B cell (primary cell): ENCODE results near the gene PTPN1. TPM values are rescaled to one million over a fixed set of nuclear protein-coding genes. Genes with fewer than 3 reads are reported as not detected.

Experiments used
- ATAC-seq: fragments of 200-7000 bp; cut with Tn5 transposase; one replicate; pipeline ENCODE4 v1.10.0; 2021; ENCODE audit warnings: low read depth, mild to moderate bottlenecking, moderate number of reproducible peaks, moderate library complexity
- CTCF ChIA-PET: fragments of 350-600 bp; sonication (Branson Sonifier 250); formaldehyde crosslinking; loops from one replicate; lab custom pipeline; 2021; ENCODE audit warnings: antibody characterized with exemption, inconsistent platforms; lab: Charles Lee
- POLR2A ChIA-PET: fragments of 350-600 bp; sonication (Branson Sonifier 250); formaldehyde crosslinking; loops from one replicate; lab custom pipeline; 2021; ENCODE audit warnings: antibody characterized with exemption; lab: Charles Lee
- DNase-seq: peaks from one replicate; pipeline ENCODE4 v3.0.0; 2013
- H2AFZ ChIP-seq: 2 replicates; pipeline ENCODE4 v1.6.1; 2012; ENCODE audit warnings: mild to moderate bottlenecking, low read depth, low read length; ENCODE audit not compliant: insufficient read depth, poor library complexity, severe bottlenecking
- H3K27ac ChIP-seq, 2 donors: 1 replicate in 1 of 2; 2 replicates in 1 of 2; pipeline ENCODE4 v1.5.1; 2012 to 2013; ENCODE audit warnings: low read length in 2 of 2, mild to moderate bottlenecking in 2 of 2, moderate library complexity in 1 of 2
- H3K27me3 ChIP-seq, 4 experiments: fragments of 200-600 bp in 1 of 4; sonication (generic) in 1 of 4; replicated peaks in 1 of 4; 1 replicate in 2 of 4; 2 replicates in 2 of 4; pipeline versions ENCODE4 v1.6.1 to v1.7.0; 2013 to 2016; ENCODE audit warnings: low read length in 3 of 4, mild to moderate bottlenecking in 2 of 4, mixed read lengths in 1 of 4, moderate library complexity in 1 of 4; ENCODE audit not compliant: insufficient read depth in 4 of 4, control insufficient read depth in 3 of 4; ENCODE audit errors: control extremely low read depth in 1 of 4
- H3K36me3 ChIP-seq, 2 experiments: replicated peaks in 1 of 2; 1 replicate in 1 of 2; 2 replicates in 1 of 2; pipeline versions ENCODE4 v1.6.1 to v1.7.1; 2013; ENCODE audit warnings: low read length in 1 of 2; ENCODE audit not compliant: insufficient read depth in 2 of 2, control insufficient read depth in 1 of 2; ENCODE audit errors: control extremely low read depth in 1 of 2, extremely low read depth in 1 of 2
- H3K4me1 ChIP-seq, 2 donors: fragments of 200-600 bp in 1 of 2; sonication (generic) in 1 of 2; 1 replicate in 1 of 2; 2 replicates in 1 of 2; pipeline versions ENCODE4 v1.5.1 to v1.6.1; 2013 to 2017; ENCODE audit warnings: low read length in 2 of 2; ENCODE audit not compliant: control insufficient read depth in 2 of 2, insufficient read depth in 2 of 2
- H3K4me2 ChIP-seq: replicated peaks from 2 replicates; pipeline ENCODE3; 2012; ENCODE audit warnings: mild to moderate bottlenecking, low read depth, low read length; ENCODE audit not compliant: poor library complexity, severe bottlenecking
- H3K4me3 ChIP-seq, 5 experiments: fragments of 200-600 bp in 1 of 5; sonication (generic) in 1 of 5; 1 replicate in 3 of 5; 2 replicates in 2 of 5; pipeline versions ENCODE4 v1.5.1 to v1.7.0; 2011 to 2016; ENCODE audit warnings: low read length in 4 of 5, mild to moderate bottlenecking in 4 of 5, low read depth in 2 of 5, control low read depth in 1 of 5, moderate library complexity in 1 of 5; ENCODE audit not compliant: insufficient read depth in 1 of 5; ENCODE audit errors: control extremely low read depth in 1 of 5, extremely low read depth in 1 of 5
- H3K79me2 ChIP-seq: fragments of 200-600 bp; sonication (generic); one replicate; pipeline ENCODE4 v1.6.0; 2016; ENCODE audit warnings: low read length; ENCODE audit not compliant: control insufficient read depth, insufficient read depth
- H3K9ac ChIP-seq: fragments of 200-600 bp; sonication (generic); 2 replicates; pipeline ENCODE4 v1.6.1; 2017; ENCODE audit warnings: mild to moderate bottlenecking, low read length, moderate library complexity
- H3K9me3 ChIP-seq, 3 donors: one replicate each; pipeline versions ENCODE4 v1.6.1 to v1.7.1; 2013; ENCODE audit warnings: low read length in 2 of 3; ENCODE audit not compliant: control insufficient read depth in 2 of 3, insufficient read depth in 1 of 3; ENCODE audit errors: control extremely low read depth in 1 of 3
- H4K20me1 ChIP-seq: 2 replicates; pipeline ENCODE4 v1.6.0; 2012; ENCODE audit warnings: mild to moderate bottlenecking, low read length; ENCODE audit not compliant: insufficient read depth, control insufficient read depth, poor library complexity, severe bottlenecking
- H3K27ac Mint-ChIP-seq: one replicate; pipeline ENCODE4 v1.8.0; 2021; ENCODE audit warnings: mixed read lengths
- H3K27me3 Mint-ChIP-seq: one replicate; pipeline ENCODE4 v1.8.0; 2021; ENCODE audit warnings: mixed read lengths
- H3K4me1 Mint-ChIP-seq: one replicate; pipeline ENCODE4 v1.8.0; 2021; ENCODE audit warnings: mixed read lengths
- H3K4me3 Mint-ChIP-seq: one replicate; pipeline ENCODE4 v1.8.0; 2021; ENCODE audit warnings: mixed read lengths
- H3K9me3 Mint-ChIP-seq: one replicate; pipeline ENCODE4 v1.8.0; 2022; ENCODE audit warnings: mixed read lengths; ENCODE audit not compliant: insufficient read depth
- EZH2 ChIP-seq: IDR thresholded peaks from 2 replicates; pipeline ENCODE4 v1.6.1; 2012; ENCODE audit warnings: borderline replicate concordance, low read depth, mild to moderate bottlenecking, moderate library complexity, low read length; ENCODE audit not compliant: insufficient read depth, poor library complexity, severe bottlenecking
- WGBS: methylation state at CpG from one replicate; pipeline ENCODE4 v1.1.5; 2013; ENCODE audit warnings: missing lambda C conversion rate; ENCODE audit not compliant: insufficient coverage; 5-methylcytosine and 5-hydroxymethylcytosine counted together
- intact Hi-C: fragments of 100-400 bp; cut with micrococcal nuclease; formaldehyde crosslinking; loops from one replicate; pipeline ENCODE4 v1.10.0; 2022
- polyA plus RNA-seq: library from polyadenylated mRNA; depleted of rRNA; stranded (reverse); fragments of >200 nt; gene quantifications from 2 replicates; pipeline ENCODE4 v1.2.3, GENCODE V29; 2012
- total RNA-seq, 2 donors: library from RNA; stranded (reverse); fragments of 120-200 nt in 1 of 2; gene quantifications; 1 replicate in 1 of 2; 2 replicates in 1 of 2; pipeline versions ENCODE4 v1.2.3 to v1.2.4, GENCODE V29; 2013 to 2022
- TF ChIP-seq, protein P1 (sequence below): fragments of 200-600 bp; IDR thresholded peaks from one replicate; pipeline ENCODE4 v1.8.0; 2022; ENCODE audit warnings: antibody characterized with exemption, mild to moderate bottlenecking

PTPN1 gene
- total and polyA plus RNA-seq, 2 donors (not counting 1 experiment from before 2014, with no cell fraction given): 77.4 to 134 TPM

DNA sequence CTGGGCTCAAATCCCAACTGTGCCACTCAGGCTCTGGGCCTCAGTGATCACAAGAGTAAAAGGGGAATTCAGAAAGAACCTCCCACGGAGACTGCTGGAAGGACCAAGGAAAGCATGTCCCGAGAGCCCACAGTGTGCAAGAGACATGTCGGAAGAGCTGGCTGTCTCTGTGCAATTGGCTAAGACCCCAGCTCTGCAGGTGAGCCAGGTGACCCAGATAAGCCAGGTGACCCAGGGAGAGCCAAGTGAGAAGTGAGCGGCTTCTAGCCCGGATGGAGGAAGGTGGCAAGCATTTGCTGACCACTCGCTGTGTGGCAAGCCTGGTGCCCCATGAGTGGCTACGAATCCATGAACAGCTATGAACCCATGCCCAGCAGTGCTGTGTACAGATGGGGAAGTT is 122.1 kb downstream of the PTPN1 start:
- DNase-seq (no peak), ATAC-seq (no peak)
- Histone ChIP-seq H3K9ac (no peak overlapping the region), H3K9me3 (no peaks in the 10 kb centered on the region), H2AFZ (no peak overlapping the region), H4K20me1 (no peaks in the 10 kb centered on the region), H3K36me3 (no peaks in the 10 kb centered on the region), H3K4me2 (no peak overlapping the region), H3K27me3 (peaks cover 0 to 2% (median 0%) of the 10 kb centered on the region in 4 experiments), H3K4me3 (no peak overlapping the region), H3K79me2 (no peaks in the 10 kb centered on the region), H3K4me1 (no peaks in the 10 kb centered on the region), H3K27ac (no peak overlapping the region)
- intact Hi-C loops: no loop called here
- CTCF ChIA-PET: interaction anchor here (0.6 kb wide), 1 partner anchor 869 kb away, joined by 3 read pairs; no protein-coding TSS in a partner anchor
- Mint-ChIP-seq H3K27me3 (peaks cover 16% of the 10 kb centered on the region), H3K27ac (no peak overlapping the region), H3K9me3 (no peaks in the 10 kb centered on the region), H3K4me3 (no peak overlapping the region), H3K4me1 (peaks cover 2% of the 10 kb centered on the region)
- no peak for TF ChIP-seq EZH2
- TF ChIP-seq, protein P1, sequence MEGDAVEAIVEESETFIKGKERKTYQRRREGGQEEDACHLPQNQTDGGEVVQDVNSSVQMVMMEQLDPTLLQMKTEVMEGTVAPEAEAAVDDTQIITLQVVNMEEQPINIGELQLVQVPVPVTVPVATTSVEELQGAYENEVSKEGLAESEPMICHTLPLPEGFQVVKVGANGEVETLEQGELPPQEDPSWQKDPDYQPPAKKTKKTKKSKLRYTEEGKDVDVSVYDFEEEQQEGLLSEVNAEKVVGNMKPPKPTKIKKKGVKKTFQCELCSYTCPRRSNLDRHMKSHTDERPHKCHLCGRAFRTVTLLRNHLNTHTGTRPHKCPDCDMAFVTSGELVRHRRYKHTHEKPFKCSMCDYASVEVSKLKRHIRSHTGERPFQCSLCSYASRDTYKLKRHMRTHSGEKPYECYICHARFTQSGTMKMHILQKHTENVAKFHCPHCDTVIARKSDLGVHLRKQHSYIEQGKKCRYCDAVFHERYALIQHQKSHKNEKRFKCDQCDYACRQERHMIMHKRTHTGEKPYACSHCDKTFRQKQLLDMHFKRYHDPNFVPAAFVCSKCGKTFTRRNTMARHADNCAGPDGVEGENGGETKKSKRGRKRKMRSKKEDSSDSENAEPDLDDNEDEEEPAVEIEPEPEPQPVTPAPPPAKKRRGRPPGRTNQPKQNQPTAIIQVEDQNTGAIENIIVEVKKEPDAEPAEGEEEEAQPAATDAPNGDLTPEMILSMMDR: no peak
- POLR2A ChIA-PET: no interaction called here
- WGBS: 96% methylated on average over 5 of the region's 7 CpGs

DNA sequence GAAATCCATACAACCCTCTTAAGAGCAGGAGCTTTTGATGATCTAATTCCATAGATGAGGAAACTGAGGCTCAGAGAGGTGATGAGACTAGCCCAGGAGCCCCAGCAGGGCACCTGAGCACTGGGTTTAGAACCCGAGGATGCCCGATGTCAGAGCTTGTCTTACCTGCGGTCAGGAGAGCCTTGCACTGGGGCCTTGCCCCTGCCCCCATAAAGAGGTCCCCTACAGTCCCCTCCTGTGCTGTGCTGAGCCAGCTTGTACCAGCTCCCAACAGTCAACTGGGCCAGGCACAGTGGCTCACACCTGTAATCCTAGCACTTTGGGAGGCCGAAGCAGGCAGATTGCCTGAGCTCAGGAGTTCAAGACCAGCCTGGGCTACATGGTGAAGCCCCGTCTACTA is 122.5 kb downstream of the PTPN1 start:
- H3K27ac ChIP-seq: no peak overlapping the region

More for the DNA sequence above, 122.5 kb downstream of the PTPN1 start:
- H3K27me3 ChIP-seq: peaks cover 0 to 2% (median 0%) of the 10 kb centered on the region in 4 experiments
- POLR2A ChIA-PET: no interaction called here
- Mint-ChIP-seq H3K4me3 (no peak overlapping the region), H3K27me3 (peaks cover 18% of the 10 kb centered on the region), H3K27ac (no peak overlapping the region), H3K9me3 (no peaks in the 10 kb centered on the region), H3K4me1 (peaks cover 2% of the 10 kb centered on the region)
- TF ChIP-seq EZH2: no peak
- TF ChIP-seq, protein P1: no peak
- H3K79me2 ChIP-seq: no peaks in the 10 kb centered on the region
- CTCF ChIA-PET: interaction anchor here (0.6 kb wide), 1 partner anchor 869 kb away, joined by 3 read pairs; no protein-coding TSS in a partner anchor
- H2AFZ ChIP-seq: no peak overlapping the region
- no peaks in the 10 kb centered on the region for H3K9me3 ChIP-seq
- H3K4me3 ChIP-seq: no peak overlapping the region
- no peak overlapping the region for H3K4me2 ChIP-seq
- no peak overlapping the region for H3K9ac ChIP-seq
- intact Hi-C loops: no loop called here
- no peak for DNase-seq
- no peaks in the 10 kb centered on the region for H4K20me1 ChIP-seq
- 93% methylated on average over 4 of the region's 5 CpGs for WGBS
- H3K4me1 ChIP-seq: no peaks in the 10 kb centered on the region
- H3K36me3 ChIP-seq: no peaks in the 10 kb centered on the region
- ATAC-seq: no peak
